Spinal cord (tissue), 10 donors: ENCODE data around the gene INS. TPM values are rescaled to one million over a fixed set of nuclear protein-coding genes. Genes with fewer than 3 reads are reported as not detected.

Experiments
- DNase-seq, 6 donors: peaks; one replicate each; pipeline versions ENCODE4 v3.0.0 to v3.0.0-alpha.2; 2013 to 2015; ENCODE audit warnings: low spot score in 6 of 6, low read depth in 4 of 6
- H3K27ac ChIP-seq: one replicate; pipeline ENCODE4 v1.5.1; 2013; ENCODE audit warnings: low read depth, low read length, control low read depth
- H3K27me3 ChIP-seq: one replicate; pipeline ENCODE4 v1.6.1; 2013; ENCODE audit warnings: low read length; ENCODE audit not compliant: control insufficient read depth, insufficient read depth
- H3K36me3 ChIP-seq: one replicate; pipeline ENCODE4 v1.6.1; 2013; ENCODE audit warnings: low read length; ENCODE audit not compliant: control insufficient read depth, insufficient read depth
- H3K4me1 ChIP-seq: one replicate; pipeline ENCODE4 v1.6.1; 2013; ENCODE audit warnings: low read length; ENCODE audit not compliant: control insufficient read depth, insufficient read depth
- H3K4me3 ChIP-seq: one replicate; pipeline ENCODE4 v1.5.1; 2013; ENCODE audit warnings: low read depth, low read length, control low read depth
- H3K9me3 ChIP-seq: one replicate; pipeline ENCODE4 v1.6.1; 2013; ENCODE audit warnings: low read length; ENCODE audit not compliant: control insufficient read depth, insufficient read depth
- WGBS: methylation state at CpG from one replicate; pipeline ENCODE4 v1.1.5; 2013; ENCODE audit warnings: missing lambda C conversion rate; ENCODE audit not compliant: insufficient coverage; 5-methylcytosine and 5-hydroxymethylcytosine counted together
- polyA plus RNA-seq, 2 donors: library from polyadenylated mRNA; unstranded; fragments of 120-200 nt; gene quantifications; one replicate each; pipeline ENCODE4 v1.2.1, GENCODE V29; 2013; ENCODE audit not compliant: insufficient read length in 2 of 2
- small RNA-seq: library from RNA; depleted of rRNA; stranded (forward); fragments of <200 nt; gene quantifications from one replicate; pipeline ENCODE3, GENCODE V24; 2014; ENCODE audit warnings: low replicate concordance
- total RNA-seq, 2 donors: library from RNA; depleted of rRNA in 1 of 2; stranded (reverse); fragments of 120-200 nt in 1 of 2; fragments of >200 nt in 1 of 2; gene quantifications; one replicate each; pipeline versions ENCODE4 v1.2.3 to v1.2.4, GENCODE V29; 2013 to 2014
- donor health status: healthy.

INS gene
- total and polyA plus RNA-seq, 4 donors, result not detected

DNA sequence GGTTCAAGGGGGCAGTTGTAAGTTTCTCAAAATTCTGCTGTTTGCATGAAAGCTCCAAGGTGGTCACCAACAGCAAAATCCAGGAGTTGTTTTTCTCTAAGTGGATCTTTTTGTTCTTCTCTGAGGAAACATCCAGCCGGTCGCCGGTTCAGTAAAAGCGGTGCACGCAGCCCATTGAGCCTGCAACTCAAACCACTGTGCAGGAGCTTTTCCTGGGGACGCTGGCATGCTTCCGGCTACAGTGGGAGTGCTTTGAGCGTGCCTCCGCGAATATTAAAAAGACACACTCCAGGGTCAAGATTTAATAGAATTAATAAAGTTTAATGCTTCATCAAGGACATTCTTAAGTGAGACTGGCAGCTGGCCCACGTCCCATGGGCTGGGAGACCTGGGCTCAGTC, 47.2 kb downstream of the INS start:
- H3K27ac ChIP-seq, result no peak overlapping the region
- H3K9me3 ChIP-seq, result no peaks in the 10 kb centered on the region
- DNase-seq, result no peak
- no peaks in the 10 kb centered on the region for H3K36me3 ChIP-seq
- peaks cover 11% of the 10 kb centered on the region for H3K4me1 ChIP-seq
- 58% methylated on average over 7 of the region's 11 CpGs for WGBS
- H3K4me3 ChIP-seq, result no peak overlapping the region
- H3K27me3 ChIP-seq, result no peaks in the 10 kb centered on the region

DNA sequence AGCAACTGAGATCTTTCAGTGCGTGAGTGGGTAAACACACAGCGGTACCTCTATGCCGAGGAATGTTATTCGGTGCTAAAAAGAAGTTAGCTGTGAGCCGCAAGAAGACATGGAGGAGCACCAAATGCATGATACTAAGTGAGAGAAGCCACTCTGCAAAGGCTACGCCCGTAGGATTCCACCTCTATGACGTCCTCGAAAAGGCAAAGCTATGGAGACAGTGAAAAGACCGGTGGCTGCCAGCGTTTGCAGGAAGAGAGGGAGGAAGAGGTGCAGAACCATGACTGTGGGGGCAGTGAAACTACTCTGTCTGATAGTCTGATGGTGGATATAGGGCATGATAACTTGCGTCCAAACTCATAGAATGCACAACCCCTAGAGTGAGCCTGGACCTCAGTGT, 50.5 kb downstream of the INS start:
- Histone ChIP-seq H3K27ac (no peak overlapping the region), H3K9me3 (no peaks in the 10 kb centered on the region), H3K36me3 (no peaks in the 10 kb centered on the region), H3K4me1 (peaks cover 12% of the 10 kb centered on the region), H3K27me3 (no peaks in the 10 kb centered on the region), H3K4me3 (no peak overlapping the region)
- 93% methylated on average over 10 of the region's 12 CpGs for WGBS
- DNase-seq, result no peak

Small RNAs within 50 kb of the gene (small RNA-seq; reads per million reads assigned to genes)
- gene MIR4686 (not detected), gene MIR483 (5.4 reads per million, percentile 95 among the genes with 10 or more reads in this experiment)

Other genes with a start within 250 kb of the INS start
- gene TNNT3, start 241.5 kb downstream of the INS start, total RNA-seq, result 10 to 100 TPM in 1 of 2 donors, 1 to 10 TPM in 1; 4.0 to 12.1 TPM
- gene TNNT3, start 241.5 kb downstream of the INS start, polyA plus RNA-seq, result 10 to 100 TPM in 1 of 2 donors, 1 to 10 TPM in 1; 2.8 to 14.8 TPM
- 10 to 100 TPM; 15.8 to 46.3 TPM for gene MRPL23, start 213.9 kb downstream of the INS start, total RNA-seq
- gene MRPL23, start 213.9 kb downstream of the INS start, polyA plus RNA-seq, result 10 to 100 TPM; 74.4 to 77.3 TPM
- 1,000 to 10,000 TPM; 1,209 to 1,727 TPM for gene H19, start 163.4 kb downstream of the INS start, total RNA-seq
- 100 to 1,000 TPM in 1 of 2 donors, 10 to 100 TPM in 1; 49.5 to 701 TPM for gene H19, start 163.4 kb downstream of the INS start, polyA plus RNA-seq
- 100 to 1,000 TPM; 132 to 558 TPM for gene IGF2, start 21.8 kb downstream of the INS start, total RNA-seq
- 100 to 1,000 TPM; 217 to 344 TPM for gene IGF2, start 21.8 kb downstream of the INS start, polyA plus RNA-seq
- 1 to 10 TPM in 1 of 2 donors, under 1 TPM in 1; 0.99 to 8.8 TPM for gene TH, start 10.6 kb upstream of the INS start, total RNA-seq
- 1 to 10 TPM; 1.2 to 1.3 TPM for gene TH, start 10.6 kb upstream of the INS start, polyA plus RNA-seq
- gene ASCL2, start 109.4 kb upstream of the INS start, total RNA-seq, result under 1 TPM; 0.20 to 0.39 TPM
- under 1 TPM; 0.51 to 0.90 TPM for gene ASCL2, start 109.4 kb upstream of the INS start, polyA plus RNA-seq
- gene C11orf21, start 140.7 kb upstream of the INS start, total RNA-seq, result 1 to 10 TPM in 1 of 2 donors, under 1 TPM in 1; 0.44 to 1.3 TPM
- gene C11orf21, start 140.7 kb upstream of the INS start, polyA plus RNA-seq, result under 1 TPM; 0.39 to 0.92 TPM
- 1 to 10 TPM; 1.8 to 2.5 TPM for gene TSPAN32, start 140.8 kb upstream of the INS start, total RNA-seq
- gene TSPAN32, start 140.8 kb upstream of the INS start, polyA plus RNA-seq, result 1 to 10 TPM in 1 of 2 donors, under 1 TPM in 1; 0.90 to 2.8 TPM
- 100 to 1,000 TPM; 329 to 344 TPM for gene CD81, start 216.1 kb upstream of the INS start, total RNA-seq
- gene CD81, start 216.1 kb upstream of the INS start, polyA plus RNA-seq, result 100 to 1,000 TPM; 715 to 741 TPM
- 10 to 100 TPM; 16.4 to 50.9 TPM for gene TSSC4, start 239.5 kb upstream of the INS start, total RNA-seq
- 10 to 100 TPM; 44.2 to 47.4 TPM for gene TSSC4, start 239.5 kb upstream of the INS start, polyA plus RNA-seq